CD1c-positive myeloid dendritic cell (primary cell): ENCODE measurements around the gene KLF5.
"Not testable (repeated sequence)": the region's sequence is repeated elsewhere in the genome, so short reads cannot be mapped to it uniquely, and the experiment has no call there.

ENCODE experiments used
- DNase-seq: peaks from one replicate; pipeline ENCODE4 v3.0.0-alpha.2; 2016; ENCODE audit errors: extremely low spot score

The KLF5 gene

DNA sequence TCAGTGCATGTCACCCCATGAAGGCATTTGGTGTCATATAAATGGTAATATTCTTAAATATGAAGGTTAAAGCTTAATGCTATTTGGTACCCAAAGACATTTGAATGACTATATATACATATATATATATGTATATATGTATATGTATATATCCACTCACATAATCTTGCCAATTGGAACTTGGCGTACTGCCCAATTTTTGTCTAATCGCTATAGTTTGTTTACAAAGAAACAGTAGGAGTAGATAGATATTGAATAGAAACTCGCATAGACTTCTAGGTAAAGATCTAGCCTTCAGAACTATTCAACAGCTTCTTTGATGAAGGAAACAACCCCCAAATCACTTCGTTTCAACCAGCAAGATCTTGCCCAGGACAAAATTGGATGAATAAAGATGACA, 24.1 kb downstream of the KLF5 start:
- no peak for DNase-seq

DNA sequence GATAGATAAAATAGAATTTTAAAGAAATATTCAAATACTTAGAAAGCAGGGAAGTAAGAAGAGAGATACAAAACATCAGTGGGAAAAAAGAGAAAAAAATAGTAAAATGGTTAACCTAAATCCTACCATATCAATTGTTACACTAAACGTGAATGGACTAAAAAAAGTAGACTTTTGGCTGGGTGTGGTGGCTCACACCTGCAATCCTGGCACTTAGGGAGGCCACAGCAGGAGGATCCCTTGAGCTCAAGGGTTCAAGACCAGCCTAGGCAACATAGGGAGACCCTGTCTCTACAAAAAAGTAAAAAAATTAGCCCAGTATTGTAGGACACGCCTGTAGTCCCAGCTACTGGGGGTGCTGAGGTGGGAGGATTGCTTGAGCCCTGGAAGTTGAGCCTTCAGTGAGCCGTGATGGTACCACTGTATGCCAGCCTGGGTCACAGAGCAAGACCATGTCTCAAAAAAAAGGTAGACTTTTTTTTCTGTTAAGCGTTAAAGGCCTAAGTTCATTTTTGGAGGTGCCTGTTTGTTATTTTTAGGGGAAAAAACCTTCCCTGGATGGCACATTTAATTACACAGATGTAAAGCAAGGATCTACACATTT, 29.6 kb downstream of the KLF5 start:
- DNase-seq, result no peak

DNA sequence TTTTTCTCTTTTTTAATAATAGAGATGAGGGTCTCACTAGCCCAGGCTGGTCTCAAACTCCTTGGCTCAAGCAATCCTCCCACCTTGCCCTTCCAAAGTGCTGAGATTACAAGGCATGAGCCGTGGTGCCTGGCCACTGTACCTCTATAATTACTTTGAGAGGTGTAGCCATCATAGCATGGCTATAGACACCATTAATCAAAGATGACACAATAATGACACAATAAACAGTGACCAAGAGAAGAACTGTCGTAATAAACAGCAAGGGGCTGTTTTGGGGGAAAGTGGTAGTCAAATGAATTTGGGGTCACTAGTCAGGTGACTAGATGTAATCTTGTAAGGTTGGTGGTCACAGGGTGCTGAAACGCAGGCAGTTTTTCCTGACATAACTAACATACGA, 30.4 kb downstream of the KLF5 start:
- no peak for DNase-seq

DNA sequence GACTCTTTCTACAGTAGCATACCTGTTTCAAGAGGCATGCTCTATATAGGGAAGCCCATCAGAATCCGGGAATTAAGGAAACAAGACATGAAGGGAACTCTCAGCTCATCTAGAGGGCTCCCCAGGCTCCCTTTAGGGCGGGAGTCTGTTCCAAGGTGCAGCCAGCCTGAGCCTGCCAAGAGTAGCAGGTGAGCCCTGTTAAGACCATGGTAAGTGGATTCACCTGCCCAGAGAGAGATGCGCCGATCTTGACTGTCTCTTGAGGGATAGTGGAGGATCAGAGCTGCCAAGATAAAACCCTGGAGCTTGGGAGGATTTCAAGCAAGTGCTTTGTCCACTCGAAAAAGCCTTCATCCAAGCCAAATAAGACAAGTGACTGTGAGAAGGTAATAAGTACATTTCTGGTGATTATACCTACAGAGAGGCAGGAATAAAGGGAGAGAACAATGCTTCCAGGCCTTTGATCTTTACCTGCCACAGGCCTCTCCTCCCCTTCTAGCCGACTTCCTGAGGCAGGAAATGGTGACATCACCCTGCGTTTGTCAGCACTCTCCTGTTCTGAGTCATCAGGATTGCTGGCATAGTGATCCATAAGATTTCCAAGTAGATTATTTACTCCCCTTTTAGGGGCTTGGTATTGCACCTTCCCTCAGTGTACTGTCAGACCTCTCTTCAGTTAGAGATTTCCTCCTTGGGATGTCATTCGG, 31.5 kb downstream of the KLF5 start:
- DNase-seq, result no peak

DNA sequence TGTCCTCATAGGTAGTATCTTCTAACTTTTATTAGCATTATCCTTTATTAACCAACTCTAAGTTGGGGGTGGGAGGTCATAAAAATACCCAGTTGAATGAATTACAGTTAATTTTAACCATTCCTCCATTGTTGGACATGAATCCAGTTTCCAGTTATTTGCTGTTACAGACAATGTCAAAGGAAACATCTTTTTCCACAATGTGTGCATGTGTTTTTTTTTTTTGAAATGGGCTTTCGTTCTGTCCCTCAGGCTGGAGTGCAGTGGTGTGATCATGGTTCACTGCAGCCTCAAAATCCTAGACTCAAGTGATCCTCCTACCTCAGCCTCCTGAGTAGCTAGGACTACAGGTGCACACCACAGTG, 32.0 kb downstream of the KLF5 start:
- no peak for DNase-seq

- DNase-seq, result no peak
Observed at GRCh38 chr13:73092829-73093228, 34.0 kb downstream of the KLF5 start.

DNA sequence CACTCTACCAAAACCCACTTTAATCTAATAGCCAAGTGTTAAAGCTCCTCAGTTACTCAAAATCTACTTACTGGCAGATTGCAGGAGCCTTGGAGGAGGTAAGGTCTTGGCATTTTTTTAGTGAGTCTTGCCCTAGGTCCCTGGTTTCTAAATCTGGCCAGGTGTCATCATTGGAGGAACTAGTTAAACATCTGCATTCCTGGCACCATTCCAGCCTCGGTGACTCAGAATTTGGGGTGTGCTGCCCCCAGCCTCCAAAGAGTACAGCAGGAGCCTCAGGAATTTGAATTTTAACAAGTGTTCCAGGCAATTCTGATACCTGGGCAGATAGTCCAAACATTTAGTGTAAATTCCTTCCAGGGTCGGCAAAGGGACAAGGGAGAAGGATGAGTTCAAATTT, 37.4 kb downstream of the KLF5 start:
- no peak for DNase-seq

GRCh38 chr13:73096638-73097037, 37.8 kb downstream of the KLF5 start:
- DNase-seq, result no peak

DNA sequence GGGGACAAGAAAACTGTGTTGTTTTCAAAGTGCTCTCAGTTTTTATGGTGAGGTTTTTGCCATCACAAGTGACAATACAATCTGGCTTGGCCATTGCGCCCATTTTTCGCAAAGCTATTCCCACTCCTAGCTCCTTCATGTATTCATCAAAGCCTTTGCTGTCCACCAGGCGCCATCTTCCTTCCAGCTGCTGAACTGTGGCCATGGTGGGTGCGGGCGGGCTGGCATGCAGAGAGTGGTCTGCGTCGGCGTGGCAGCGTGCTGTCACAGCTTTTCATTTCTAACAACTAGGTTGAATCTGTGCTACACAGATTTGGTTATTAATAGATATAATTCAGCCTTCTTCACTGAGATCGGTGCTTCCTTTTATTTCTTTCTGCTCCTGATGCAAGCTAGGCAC, 42.0 kb downstream of the KLF5 start:
- DNase-seq, result not testable (repeated sequence)

GRCh38 chr13:73101351-73102007, 42.7 kb downstream of the KLF5 start:
- no peak for DNase-seq

- DNase-seq, result no peak
Observed at GRCh38 chr13:73103238-73103637, 44.4 kb downstream of the KLF5 start.

GRCh38 chr13:73106513-73107178, 47.8 kb downstream of the KLF5 start:
- no peak for DNase-seq

DNA sequence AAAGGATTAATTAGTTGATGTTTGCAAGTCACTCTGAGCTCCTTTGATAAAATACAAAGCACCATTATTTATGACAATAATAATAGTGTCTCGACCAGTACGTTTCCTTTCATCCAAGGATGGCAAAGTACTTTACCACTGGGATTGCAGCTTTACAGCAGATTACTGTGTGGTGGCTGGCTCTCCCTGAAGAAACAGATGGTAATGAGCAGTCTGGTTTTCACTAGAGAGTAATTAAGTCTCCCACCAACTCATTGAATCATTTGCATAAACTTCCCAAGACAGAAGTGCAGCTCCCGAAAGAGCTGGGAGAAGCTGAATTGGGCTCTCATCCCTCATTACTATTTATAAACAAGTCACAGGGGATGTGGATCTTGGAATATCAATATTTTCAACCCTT, 48.7 kb downstream of the KLF5 start:
- DNase-seq, result no peak

DNA sequence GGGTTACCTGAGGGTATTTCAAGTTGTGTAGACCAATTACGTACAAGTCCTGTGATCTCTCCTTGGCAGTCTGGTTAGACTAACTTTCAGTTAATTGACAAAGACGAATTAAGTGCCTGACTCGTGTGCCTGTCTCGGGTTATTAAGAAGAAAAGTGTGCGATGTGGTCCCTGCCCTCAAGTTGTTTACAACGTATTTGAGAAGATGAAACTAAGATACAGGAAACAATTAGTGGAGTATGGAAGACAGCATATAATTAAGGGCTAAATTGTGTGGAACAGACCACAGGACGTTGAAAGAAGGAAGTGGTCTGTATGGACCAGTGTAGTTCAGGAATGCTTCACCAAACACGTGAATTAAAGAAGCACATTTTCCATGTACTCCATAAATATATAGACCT, 49.2 kb downstream of the KLF5 start:
- DNase-seq, result no peak

DNA sequence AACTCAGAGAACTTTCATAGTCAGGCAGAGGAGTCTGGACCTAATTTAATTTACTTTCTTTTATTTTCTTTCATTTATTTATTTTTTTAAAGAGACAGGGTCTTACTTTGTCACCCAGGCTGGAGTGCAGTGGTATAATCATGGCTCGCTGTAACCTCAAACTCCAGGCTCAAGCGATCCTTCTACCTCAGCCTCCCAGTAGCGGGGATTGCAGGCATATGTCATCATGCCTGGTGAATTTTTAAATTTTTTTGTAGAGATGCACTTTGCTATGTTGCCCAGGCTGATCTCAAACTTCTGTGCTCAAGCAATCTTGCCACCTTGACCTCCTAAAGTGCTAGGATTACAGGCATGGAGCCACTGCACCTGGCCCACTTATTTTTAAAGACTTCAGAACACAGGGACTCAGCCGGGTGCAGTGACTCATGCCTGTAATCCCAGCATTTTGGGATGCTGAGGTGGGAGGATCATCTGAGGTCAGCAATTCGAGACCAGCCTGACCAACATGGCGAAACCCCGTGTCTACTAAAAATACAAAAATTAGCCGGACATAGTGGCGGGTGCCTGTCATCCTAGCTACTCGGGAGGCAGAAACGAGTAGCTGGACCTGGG, 50.6 kb downstream of the KLF5 start:
- DNase-seq, result no peak

DNA sequence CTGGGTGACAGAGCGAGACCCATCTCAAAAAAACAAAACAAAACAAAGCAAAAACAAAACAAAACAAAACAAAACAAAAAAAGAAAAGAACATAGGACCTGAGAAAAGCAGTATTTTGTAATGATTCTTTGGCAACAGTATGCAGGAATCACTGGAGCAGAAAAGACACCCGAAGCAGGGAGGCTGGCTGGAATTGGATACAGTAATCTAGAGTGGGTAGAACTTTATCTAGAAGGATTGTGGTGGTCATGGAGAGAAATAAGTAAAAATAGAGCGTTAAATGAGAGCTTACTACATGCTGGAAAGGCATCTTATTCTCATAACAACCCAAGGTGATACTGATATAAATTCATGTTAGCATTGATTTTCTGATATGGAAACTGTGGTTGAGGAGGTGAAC, 51.2 kb downstream of the KLF5 start:
- no peak for DNase-seq

GRCh38 chr13:73110814-73111213, 52.0 kb downstream of the KLF5 start:
- no peak for DNase-seq

GRCh38 chr13:73111331-73111730, 52.5 kb downstream of the KLF5 start:
- DNase-seq, result no peak

GRCh38 chr13:73119612-73120011, 60.8 kb downstream of the KLF5 start:
- no peak for DNase-seq
